HL-60 (cell line): ENCODE results near the gene HEY2.

Experiments
- CTCF ChIP-seq: IDR thresholded peaks from one replicate; pipeline ENCODE4 v1.5.1; 2011; ENCODE audit warnings: low read length, control low read depth, inconsistent platforms; ENCODE audit not compliant: insufficient read depth
- GABPA ChIP-seq: IDR thresholded peaks from 2 replicates; pipeline ENCODE4 v1.6.1; 2012; ENCODE audit warnings: low read depth
- POLR2AphosphoS5 ChIP-seq: IDR thresholded peaks from 2 replicates; pipeline ENCODE4 v1.6.1; 2012; ENCODE audit warnings: low read depth
- REST ChIP-seq: IDR thresholded peaks from 2 replicates; pipeline ENCODE4 v1.6.1; 2012; ENCODE audit warnings: low read depth; ENCODE audit not compliant: insufficient replicate concordance
- SPI1 ChIP-seq: IDR thresholded peaks from 2 replicates; pipeline ENCODE4 v1.6.1; 2012; ENCODE audit warnings: low read depth, mild to moderate bottlenecking, borderline replicate concordance

- TF ChIP-seq CTCF: no peak
- no peak for TF ChIP-seq REST
- no peak for TF ChIP-seq SPI1
- TF ChIP-seq POLR2AphosphoS5: no peak
- no peak for TF ChIP-seq GABPA
Observed at GRCh38 chr6:125741336-125741735, 8.1 kb upstream of the HEY2 start.
